HG02973 (cell line): ENCODE data around the gene DHCR7.
A peak's percentile ranks its signal among the peaks of the same experiment; 100 is the strongest.

ENCODE experiments used
- ATAC-seq: cut with Tn5 transposase; IDR thresholded peaks from one replicate; pipeline ENCODE4 v1.9.1; 2021; ENCODE audit warnings: moderate library complexity; ENCODE audit not compliant: unreplicated experiment

The DHCR7 gene

GRCh38 chr11:71448257-71449171 lies at the start of gene DHCR7:
TSS of gene DHCR7 (minus strand) at chr11:71448393. CDS start at chr11:71444952, 3,441 bp downstream.
- ATAC-seq = peak; percentile 74

- ATAC-seq = no peak
Observed at GRCh38 chr11:71496421-71496820, 48.2 kb upstream of the DHCR7 start.

GRCh38 chr11:71495286-71496230 lies 47.4 kb upstream of the DHCR7 start:
- ATAC-seq = no peak

- no peak for ATAC-seq
Observed at GRCh38 chr11:71491940-71492339, 43.7 kb upstream of the DHCR7 start.

GRCh38 chr11:71491531-71491930 lies 43.3 kb upstream of the DHCR7 start:
- no peak for ATAC-seq

- no peak for ATAC-seq
Observed at GRCh38 chr11:71490731-71491390, 42.7 kb upstream of the DHCR7 start.

- ATAC-seq = no peak
Observed at GRCh38 chr11:71490044-71490730, 42.0 kb upstream of the DHCR7 start.

- no peak for ATAC-seq
Observed at GRCh38 chr11:71489311-71490043, 41.3 kb upstream of the DHCR7 start.

GRCh38 chr11:71488681-71489270 lies 40.6 kb upstream of the DHCR7 start:
- ATAC-seq = no peak

- ATAC-seq = no peak
Observed at GRCh38 chr11:71486320-71486719, 38.1 kb upstream of the DHCR7 start.

GRCh38 chr11:71485466-71485865 lies 37.3 kb upstream of the DHCR7 start:
- no peak for ATAC-seq

GRCh38 chr11:71485063-71485399 lies 36.8 kb upstream of the DHCR7 start:
- ATAC-seq = no peak

GRCh38 chr11:71484248-71485062 lies 36.3 kb upstream of the DHCR7 start:
- ATAC-seq = no peak

GRCh38 chr11:71483692-71484091 lies 35.5 kb upstream of the DHCR7 start:
- no peak for ATAC-seq

- ATAC-seq = no peak
Observed at GRCh38 chr11:71482746-71483364, 34.7 kb upstream of the DHCR7 start.

- ATAC-seq = no peak
Observed at GRCh38 chr11:71482216-71482615, 34.0 kb upstream of the DHCR7 start.

- ATAC-seq = no peak
Observed at GRCh38 chr11:71481101-71481960, 33.1 kb upstream of the DHCR7 start.
